Parathyroid adenoma (tissue), 2 donors: Measurements from ENCODE around the gene STXBP5.
A peak's percentile ranks its signal among the peaks of the same experiment; 100 is the strongest.

Source experiments
- H2AFZ ChIP-seq: fragments of 300-600 bp; sonication (generic); one replicate; pipeline ENCODE4 v1.7.0; 2017; ENCODE audit warnings: antibody characterized with exemption, mild to moderate bottlenecking
- H3K27ac ChIP-seq: fragments of 300-600 bp; sonication (generic); one replicate; pipeline ENCODE4 v1.7.0; 2017
- H3K27me3 ChIP-seq: fragments of 300-600 bp; sonication (generic); one replicate; pipeline ENCODE4 v1.7.0; 2017; ENCODE audit warnings: low read length; ENCODE audit not compliant: control insufficient read depth, insufficient read depth
- H3K36me3 ChIP-seq: fragments of 300-600 bp; sonication (generic); one replicate; pipeline ENCODE4 v1.7.0; 2017; ENCODE audit warnings: low read length; ENCODE audit not compliant: control insufficient read depth, insufficient read depth
- H3K4me1 ChIP-seq: fragments of 300-600 bp; sonication (generic); one replicate; pipeline ENCODE4 v1.7.0; 2017; ENCODE audit warnings: control low read depth
- H3K4me2 ChIP-seq: fragments of 300-600 bp; sonication (generic); one replicate; pipeline ENCODE4 v1.7.0; 2017; ENCODE audit warnings: low read length
- H3K4me3 ChIP-seq: fragments of 300-600 bp; sonication (generic); one replicate; pipeline ENCODE4 v1.7.0; 2017; ENCODE audit warnings: low read depth, low read length
- H3K79me2 ChIP-seq: fragments of 300-600 bp; sonication (generic); one replicate; pipeline ENCODE4 v1.7.0; 2017; ENCODE audit warnings: control low read depth
- H3K9ac ChIP-seq: fragments of 300-600 bp; sonication (generic); one replicate; pipeline ENCODE4 v1.7.0; 2017; ENCODE audit warnings: mild to moderate bottlenecking
- H3K9me3 ChIP-seq: fragments of 300-600 bp; sonication (generic); one replicate; pipeline ENCODE4 v1.7.0; 2017; ENCODE audit warnings: low read length; ENCODE audit not compliant: control insufficient read depth
- CTCF ChIP-seq: fragments of 300-600 bp; sonication (generic); IDR thresholded peaks from one replicate; pipeline ENCODE4 v1.7.0; 2017; ENCODE audit warnings: antibody characterized with exemption, mild to moderate bottlenecking
- donor health status: primary hyperparathyroidism.

Gene STXBP5

GRCh38 chr6:147260091-147260490, 55.9 kb downstream of the STXBP5 start:
- Histone ChIP-seq H3K4me2 (no peak overlapping the region), H2AFZ (no peak overlapping the region), H3K4me1 (peaks cover 3% of the 10 kb centered on the region), H3K9me3 (no peaks in the 10 kb centered on the region), H3K79me2 (no peaks in the 10 kb centered on the region), H3K9ac (no peak overlapping the region), H3K4me3 (no peak overlapping the region), H3K36me3 (no peaks in the 10 kb centered on the region), H3K27ac (no peak overlapping the region), H3K27me3 (no peaks in the 10 kb centered on the region)
- no peak for TF ChIP-seq CTCF

- no peak for TF ChIP-seq CTCF
- H3K4me2 ChIP-seq = no peak overlapping the region
- H3K27me3 ChIP-seq = no peaks in the 10 kb centered on the region
- H3K4me1 ChIP-seq = peaks cover 12% of the 10 kb centered on the region
- peaks cover 3% of the 10 kb centered on the region for H3K79me2 ChIP-seq
- no peak overlapping the region for H3K4me3 ChIP-seq
- H2AFZ ChIP-seq = no peak overlapping the region
- H3K36me3 ChIP-seq = no peaks in the 10 kb centered on the region
- no peak overlapping the region for H3K9ac ChIP-seq
- no peak overlapping the region for H3K27ac ChIP-seq
- H3K9me3 ChIP-seq = no peaks in the 10 kb centered on the region
These were observed 58.7 kb downstream of the STXBP5 start for GRCh38 chr6:147262946-147263345.

- Histone ChIP-seq H3K9me3 (no peaks in the 10 kb centered on the region), H3K79me2 (peaks cover 14% of the 10 kb centered on the region), H3K36me3 (no peaks in the 10 kb centered on the region), H3K27me3 (no peaks in the 10 kb centered on the region), H3K4me1 (peaks cover 9% of the 10 kb centered on the region), H2AFZ (no peak overlapping the region), H3K4me3 (no peak overlapping the region), H3K27ac (no peak overlapping the region), H3K9ac (no peak overlapping the region), H3K4me2 (no peak overlapping the region)
- no peak for TF ChIP-seq CTCF
These were observed 62.6 kb downstream of the STXBP5 start for GRCh38 chr6:147266821-147267220.

GRCh38 chr6:147267658-147268057, 63.4 kb downstream of the STXBP5 start:
- Histone ChIP-seq H3K79me2 (peaks cover 14% of the 10 kb centered on the region), H3K27me3 (no peaks in the 10 kb centered on the region), H3K9me3 (no peaks in the 10 kb centered on the region), H3K9ac (no peak overlapping the region), H2AFZ (no peak overlapping the region), H3K4me3 (no peak overlapping the region), H3K36me3 (no peaks in the 10 kb centered on the region), H3K4me2 (no peak overlapping the region), H3K4me1 (peaks cover 9% of the 10 kb centered on the region), H3K27ac (peak overlapping the region; percentile 7)
- TF ChIP-seq CTCF = no peak

GRCh38 chr6:147268254-147268653, 64.0 kb downstream of the STXBP5 start:
- Histone ChIP-seq H3K36me3 (no peaks in the 10 kb centered on the region), H3K4me2 (no peak overlapping the region), H3K79me2 (peaks cover 14% of the 10 kb centered on the region), H3K4me1 (peaks cover 9% of the 10 kb centered on the region), H3K9ac (no peak overlapping the region), H3K27ac (no peak overlapping the region), H2AFZ (no peak overlapping the region), H3K27me3 (no peaks in the 10 kb centered on the region), H3K4me3 (no peak overlapping the region), H3K9me3 (no peaks in the 10 kb centered on the region)
- no peak for TF ChIP-seq CTCF
